Activated CD4-positive, alpha-beta T cell treated with anti-CD3 and anti-CD28 coated beads for 36 hours (primary cell): ENCODE results near the gene RACGAP1. TPM values are rescaled to one million over a fixed set of nuclear protein-coding genes. Genes with fewer than 3 reads are reported as not detected.
A peak's percentile ranks its signal among the peaks of the same experiment; 100 is the strongest.

Experiments used
- ATAC-seq: fragments of 200-7000 bp; cut with Tn5 transposase; one replicate; pipeline ENCODE4 v1.10.0; 2021; ENCODE audit warnings: mild to moderate bottlenecking, moderate library complexity
- CTCF ChIA-PET: fragments of 350-600 bp; sonication (Branson Sonifier 250); formaldehyde crosslinking; loops from one replicate; lab custom pipeline; 2021; ENCODE audit warnings: antibody characterized with exemption; lab: Charles Lee
- POLR2A ChIA-PET: fragments of 350-600 bp; sonication (Branson Sonifier 250); formaldehyde crosslinking; loops from one replicate; lab custom pipeline; 2021; ENCODE audit warnings: antibody characterized with exemption, inconsistent platforms; lab: Charles Lee
- DNase-seq: peaks from one replicate; pipeline ENCODE4 v3.0.0-alpha.2; 2020
- H3K27ac Mint-ChIP-seq: one replicate; pipeline ENCODE4 v1.8.0; 2021; ENCODE audit warnings: mixed read lengths
- H3K27me3 Mint-ChIP-seq: one replicate; pipeline ENCODE4 v1.8.0; 2021; ENCODE audit warnings: mixed read lengths
- H3K36me3 Mint-ChIP-seq: one replicate; pipeline ENCODE4 v1.8.0; 2021; ENCODE audit warnings: low read depth, mixed read lengths
- H3K4me1 Mint-ChIP-seq: one replicate; pipeline ENCODE4 v1.8.0; 2021; ENCODE audit warnings: mixed read lengths
- H3K4me3 Mint-ChIP-seq: one replicate; pipeline ENCODE4 v1.8.0; 2021; ENCODE audit warnings: mild to moderate bottlenecking, moderate library complexity, mixed read lengths
- H3K9me3 Mint-ChIP-seq: one replicate; pipeline ENCODE4 v1.8.0; 2021; ENCODE audit warnings: low read depth, mixed read lengths
- intact Hi-C, 2 experiments: fragments of 100-400 bp; cut with DNase I in 1 of 2; cut with micrococcal nuclease in 1 of 2; formaldehyde crosslinking; loops; one replicate each; pipeline versions ENCODE4 v1.14.2 to v1.15.1; 2022 to 2024; cut with DNase I, micrococcal nuclease
- total RNA-seq, 2 experiments: library from RNA; stranded (reverse); gene quantifications; one replicate each; pipeline ENCODE4 v1.2.3, GENCODE V29; 2021

RACGAP1 gene
- total RNA-seq, 2 experiments from 2014 or later = 99.7 to 118 TPM

GRCh38 chr12:49969651-49970429 lies 55.5 kb downstream of the RACGAP1 start:
- Mint-ChIP-seq H3K36me3 (no peaks in the 10 kb centered on the region), H3K9me3 (no peaks in the 10 kb centered on the region), H3K4me1 (no peaks in the 10 kb centered on the region), H3K27ac (no peak overlapping the region), H3K4me3 (no peak overlapping the region), H3K27me3 (peaks cover 15% of the 10 kb centered on the region)
- intact Hi-C loops = no loop called here
- ChIA-PET CTCF (interaction anchor here (0.8 to 7.1 kb wide), 10 partner anchors 10 to 212 kb away, joined by 3 to 125 read pairs (median 4); partner anchors contain the start of gene SMARCD1), POLR2A (no interaction called here)
- no peak for DNase-seq
- ATAC-seq = no peak

DNA sequence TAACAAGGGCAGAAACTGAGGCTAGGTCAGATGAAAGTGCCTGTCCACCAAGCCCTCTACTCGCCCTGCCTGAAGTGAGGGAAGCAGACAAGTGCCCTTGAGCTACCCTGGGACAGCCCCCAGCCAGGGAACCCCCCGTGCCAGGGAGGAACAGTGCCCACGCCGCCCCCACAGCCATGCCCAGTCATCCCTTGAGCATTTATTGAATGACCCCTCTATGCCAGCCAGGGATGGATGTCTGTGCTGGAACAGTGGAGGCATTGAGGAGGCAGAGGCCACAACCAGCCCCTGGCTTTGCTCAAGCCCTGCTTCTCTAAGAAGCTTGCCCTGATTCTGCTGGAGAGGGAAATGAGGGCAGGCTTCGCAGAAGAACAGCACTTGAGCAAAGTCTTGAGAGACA lies 56.3 kb downstream of the RACGAP1 start:
- Mint-ChIP-seq H3K4me1 (no peaks in the 10 kb centered on the region), H3K36me3 (no peaks in the 10 kb centered on the region), H3K27ac (no peak overlapping the region), H3K27me3 (peaks cover 21% of the 10 kb centered on the region), H3K9me3 (no peaks in the 10 kb centered on the region), H3K4me3 (no peak overlapping the region)
- no peak for DNase-seq
- ATAC-seq = no peak
- intact Hi-C loops = no loop called here
- CTCF ChIA-PET = interaction anchor here (1.0 to 7.1 kb wide), 10 partner anchors 9 to 116 kb away, joined by 3 to 125 read pairs (median 14); partner anchors contain the start of gene SMARCD1
- POLR2A ChIA-PET = interaction anchor here (0.6 kb wide), 1 partner anchor 9 kb away, joined by 3 read pairs; no protein-coding TSS in a partner anchor

- no peaks in the 10 kb centered on the region for H3K9me3 Mint-ChIP-seq
- ChIA-PET CTCF (interaction anchor here (0.7 to 7.1 kb wide), 20 partner anchors 13 to 143 kb away, joined by 3 to 125 read pairs (median 6); partner anchors contain the start of genes COX14 and SMARCD1), POLR2A (no interaction called here)
- H3K36me3 Mint-ChIP-seq = no peaks in the 10 kb centered on the region
- DNase-seq = no peak
- ATAC-seq = no peak
- peaks cover 24% of the 10 kb centered on the region for H3K27me3 Mint-ChIP-seq
- H3K4me3 Mint-ChIP-seq = no peak overlapping the region
- H3K4me1 Mint-ChIP-seq = no peaks in the 10 kb centered on the region
- intact Hi-C loops = no loop called here
- H3K27ac Mint-ChIP-seq = no peak overlapping the region
Measured at GRCh38 chr12:49968471-49968870, 56.8 kb downstream of the RACGAP1 start.

GRCh38 chr12:49967777-49968250 lies 57.5 kb downstream of the RACGAP1 start:
- ChIA-PET CTCF (interaction anchor here (0.6 to 7.1 kb wide), 60 partner anchors 8 to 773 kb away, joined by 3 to 125 read pairs (median 5); partner anchors contain the start of genes AQP2, COX14, RACGAP1 and SMARCD1), POLR2A (interaction anchor here (0.6 kb wide), 1 partner anchor 25 kb away, joined by 3 read pairs; no protein-coding TSS in a partner anchor)
- Mint-ChIP-seq H3K4me3 (no peak overlapping the region), H3K9me3 (no peaks in the 10 kb centered on the region), H3K27me3 (peaks cover 28% of the 10 kb centered on the region), H3K27ac (no peak overlapping the region), H3K36me3 (no peaks in the 10 kb centered on the region), H3K4me1 (no peaks in the 10 kb centered on the region)
- ATAC-seq (peak; percentile 17), DNase-seq (no peak)
- intact Hi-C loops = loop anchor here (1.0 to 2.0 kb wide), 6 partner anchors 23 to 102 kb away; no protein-coding TSS in a partner anchor

DNA sequence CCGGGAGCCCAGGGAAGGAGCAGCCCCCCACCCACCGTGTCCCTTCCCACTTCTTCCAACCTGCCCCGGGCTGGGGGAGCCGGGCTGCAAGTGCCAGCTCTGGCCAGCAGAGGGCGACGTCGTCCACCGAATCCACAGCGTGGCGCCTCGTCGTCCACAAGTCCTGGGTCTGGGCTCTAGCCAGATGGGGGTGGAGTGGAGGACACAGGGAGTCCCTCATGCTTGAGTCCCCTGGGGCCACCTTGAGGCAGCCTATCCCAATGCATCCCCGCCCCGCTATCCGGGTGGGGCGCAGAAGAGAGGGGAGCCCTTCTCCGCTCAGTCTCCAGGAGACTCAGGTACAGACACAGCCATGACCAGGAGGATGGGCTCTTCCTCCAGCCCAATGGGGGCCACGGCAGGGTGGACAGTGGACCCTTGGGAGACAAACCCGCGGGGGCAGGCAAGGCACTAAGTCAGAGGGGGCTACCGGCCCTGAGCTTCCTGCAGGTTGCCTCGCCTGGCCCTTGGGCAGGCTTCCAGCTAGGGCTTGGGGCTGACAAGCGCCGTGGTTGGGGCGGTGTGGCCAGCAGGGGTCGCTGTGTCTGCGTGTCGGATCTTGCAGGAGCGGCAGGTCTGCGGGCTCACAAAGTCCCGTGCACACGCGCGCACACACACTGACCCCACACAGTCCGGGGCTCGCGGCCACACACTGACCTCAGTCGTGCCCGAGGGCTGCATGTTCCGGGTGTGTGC lies 58.1 kb downstream of the RACGAP1 start:
- no peaks in the 10 kb centered on the region for H3K4me1 Mint-ChIP-seq
- CTCF ChIA-PET = interaction anchor here (0.6 to 7.1 kb wide), 74 partner anchors 9 to 773 kb away, joined by 3 to 125 read pairs (median 4); partner anchors contain the start of genes AQP2, COX14, RACGAP1 and SMARCD1
- H3K27ac Mint-ChIP-seq = no peak overlapping the region
- ATAC-seq (peak; percentile 92), DNase-seq (peak; percentile 97)
- no peaks in the 10 kb centered on the region for H3K36me3 Mint-ChIP-seq
- peaks cover 32% of the 10 kb centered on the region for H3K27me3 Mint-ChIP-seq
- intact Hi-C loops = loop anchor here (1.0 to 2.0 kb wide), 6 partner anchors 22 to 103 kb away; no protein-coding TSS in a partner anchor
- no peaks in the 10 kb centered on the region for H3K9me3 Mint-ChIP-seq
- POLR2A ChIA-PET = interaction anchor here (0.6 to 1.1 kb wide), 2 partner anchors 26 to 144 kb away, joined by 3 read pairs; partner anchors contain the start of gene COX14
- peak overlapping the region; percentile 34 for H3K4me3 Mint-ChIP-seq

- intact Hi-C loops = loop anchor here (1.0 to 2.0 kb wide), 6 partner anchors 21 to 104 kb away; no protein-coding TSS in a partner anchor
- DNase-seq (no peak), ATAC-seq (no peak)
- ChIA-PET POLR2A (interaction anchor here (1.1 kb wide), 1 partner anchor 145 kb away, joined by 3 read pairs; the partner anchor contains the start of gene COX14), CTCF (interaction anchor here (0.5 to 7.1 kb wide), 50 partner anchors 8 to 673 kb away, joined by 3 to 125 read pairs (median 6); partner anchors contain the start of genes AQP2, COX14, RACGAP1 and SMARCD1)
- Mint-ChIP-seq H3K36me3 (no peaks in the 10 kb centered on the region), H3K27me3 (peaks cover 34% of the 10 kb centered on the region), H3K9me3 (no peaks in the 10 kb centered on the region), H3K4me1 (no peaks in the 10 kb centered on the region), H3K4me3 (no peak overlapping the region), H3K27ac (no peak overlapping the region)
Measured at GRCh38 chr12:49966511-49967041, 58.7 kb downstream of the RACGAP1 start.

GRCh38 chr12:49965836-49966235 lies 59.5 kb downstream of the RACGAP1 start:
- no peaks in the 10 kb centered on the region for H3K36me3 Mint-ChIP-seq
- ChIA-PET POLR2A (no interaction called here), CTCF (interaction anchor here (0.5 to 7.1 kb wide), 26 partner anchors 10 to 672 kb away, joined by 3 to 125 read pairs (median 11); partner anchors contain the start of genes COX14 and RACGAP1)
- ATAC-seq (no peak), DNase-seq (no peak)
- no peak overlapping the region for H3K4me3 Mint-ChIP-seq
- H3K27ac Mint-ChIP-seq = no peak overlapping the region
- H3K4me1 Mint-ChIP-seq = no peaks in the 10 kb centered on the region
- no peaks in the 10 kb centered on the region for H3K9me3 Mint-ChIP-seq
- H3K27me3 Mint-ChIP-seq = peaks cover 34% of the 10 kb centered on the region
- intact Hi-C loops = loop anchor here in 1 of 2 experiments (2.0 kb wide), 1 partner anchor 99 kb away; no protein-coding TSS in a partner anchor

DNA sequence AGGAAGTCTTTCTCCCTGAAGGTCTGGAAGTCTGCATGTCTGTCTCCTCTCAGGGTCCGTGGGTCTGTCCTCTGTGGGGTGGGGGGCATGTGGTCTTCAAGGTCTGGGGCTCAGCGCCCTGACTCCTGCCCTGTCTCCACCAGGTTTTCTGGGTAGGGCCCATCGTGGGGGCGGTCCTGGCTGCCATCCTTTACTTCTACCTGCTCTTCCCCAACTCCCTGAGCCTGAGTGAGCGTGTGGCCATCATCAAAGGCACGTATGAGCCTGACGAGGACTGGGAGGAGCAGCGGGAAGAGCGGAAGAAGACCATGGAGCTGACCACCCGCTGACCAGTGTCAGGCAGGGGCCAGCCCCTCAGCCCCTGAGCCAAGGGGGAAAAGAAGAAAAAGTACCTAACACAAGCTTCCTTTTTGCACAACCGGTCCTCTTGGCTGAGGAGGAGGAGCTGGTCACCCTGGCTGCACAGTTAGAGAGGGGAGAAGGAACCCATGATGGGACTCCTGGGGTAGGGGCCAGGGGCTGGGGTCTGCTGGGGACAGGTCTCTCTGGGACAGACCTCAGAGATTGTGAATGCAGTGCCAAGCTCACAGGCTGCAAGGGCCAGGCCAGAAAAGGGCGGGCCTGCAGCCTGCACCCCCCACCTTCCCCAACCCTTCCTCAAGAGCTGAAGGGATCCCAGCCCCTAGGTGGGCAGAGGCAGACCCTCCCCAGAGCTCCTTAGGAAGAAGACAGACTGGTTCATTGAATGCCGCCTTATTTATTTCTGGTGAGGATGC lies 60.3 kb downstream of the RACGAP1 start:
- Mint-ChIP-seq H3K9me3 (no peaks in the 10 kb centered on the region), H3K4me1 (peaks cover 5% of the 10 kb centered on the region), H3K36me3 (no peaks in the 10 kb centered on the region), H3K4me3 (no peak overlapping the region), H3K27ac (no peak overlapping the region), H3K27me3 (peaks cover 42% of the 10 kb centered on the region)
- ChIA-PET CTCF (interaction anchor here (0.9 to 7.1 kb wide), 9 partner anchors 18 to 113 kb away, joined by 3 to 125 read pairs (median 36); no protein-coding TSS in a partner anchor), POLR2A (no interaction called here)
- intact Hi-C loops = no loop called here
- DNase-seq (no peak), ATAC-seq (no peak)

DNA sequence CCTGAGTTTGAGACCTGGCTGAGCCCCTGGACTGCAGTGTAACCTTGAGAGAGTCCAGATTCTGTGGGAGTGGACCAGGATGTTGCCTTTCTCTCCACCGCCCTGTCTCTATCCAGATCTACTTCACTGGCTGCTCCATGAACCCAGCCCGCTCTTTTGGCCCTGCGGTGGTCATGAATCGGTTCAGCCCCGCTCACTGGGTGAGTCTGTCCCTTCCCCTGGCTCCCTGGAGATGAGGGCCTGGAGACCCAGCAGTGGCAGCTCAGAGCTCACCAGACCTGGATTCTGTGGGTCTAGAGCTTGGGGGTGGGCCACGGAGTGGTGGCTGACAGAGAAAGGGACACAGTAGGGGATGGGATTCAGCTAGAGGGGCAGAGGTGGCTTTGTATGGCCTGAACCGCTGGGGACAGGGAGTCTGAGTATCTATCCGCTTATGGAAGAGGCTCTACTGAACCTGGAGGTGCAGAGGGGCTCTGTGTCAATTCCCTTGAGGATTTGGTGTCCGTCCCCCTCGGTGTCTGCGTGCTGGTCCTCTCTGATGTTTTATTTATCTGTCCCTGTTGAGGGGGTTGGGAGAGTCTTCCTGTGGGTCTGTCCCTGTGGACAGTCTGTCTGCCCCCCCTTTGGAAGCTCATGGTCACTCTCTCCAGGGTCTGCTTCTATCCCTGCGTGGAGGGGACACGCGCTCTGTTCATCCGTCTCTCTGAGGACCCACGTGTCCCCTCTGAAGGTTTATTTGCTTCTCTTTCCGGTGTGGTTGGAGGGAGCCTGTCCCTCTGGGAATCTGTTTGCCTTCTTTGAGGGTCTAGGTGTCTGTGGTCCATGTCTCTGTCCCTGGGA lies 61.1 kb downstream of the RACGAP1 start:
- Mint-ChIP-seq H3K27me3 (peaks cover 48% of the 10 kb centered on the region), H3K4me3 (no peak overlapping the region), H3K4me1 (peaks cover 5% of the 10 kb centered on the region), H3K9me3 (no peaks in the 10 kb centered on the region), H3K27ac (no peak overlapping the region), H3K36me3 (no peaks in the 10 kb centered on the region)
- ATAC-seq (no peak), DNase-seq (no peak)
- intact Hi-C loops = no loop called here
- ChIA-PET POLR2A (no interaction called here), CTCF (interaction anchor here (0.9 to 7.1 kb wide), 10 partner anchors 14 to 124 kb away, joined by 3 to 125 read pairs (median 4); no protein-coding TSS in a partner anchor)
